Peyer's patch (tissue), 4 donors: ENCODE results near the gene RFX2.

Experiments used
- CTCF ChIP-seq, 6 experiments: fragments of 450-650 bp in 4 of 6; fragments of 200-600 bp in 2 of 6; sonication (generic) in 1 of 6; IDR thresholded peaks; one replicate each; pipeline ENCODE4 v1.5.1; 2017 to 2019; ENCODE audit warnings: antibody characterized with exemption in 6 of 6, mild to moderate bottlenecking in 3 of 6, moderate library complexity in 1 of 6
- POLR2A ChIP-seq, 2 donors: fragments of 450-650 bp; IDR thresholded peaks; one replicate each; pipeline ENCODE4 v1.5.1; 2017; ENCODE audit warnings: antibody characterized with exemption in 2 of 2, mild to moderate bottlenecking in 2 of 2, moderate library complexity in 2 of 2

- TF ChIP-seq CTCF (IDR thresholded peaks at IDR 0.05) (no peak), POLR2A (IDR thresholded peaks at IDR 0.05) (no peak)
Measured at GRCh38 chr19:5943623-5944022, 166.7 kb downstream of the RFX2 start.
